Astrocyte of the cerebellum (primary cell): ENCODE results near the gene CDH4.

Experiments used
- DNase-seq: peaks from one replicate; pipeline ENCODE4 v3.0.0-alpha.2; 2011; ENCODE audit warnings: low read depth
- H3K4me3 ChIP-seq: 2 replicates; pipeline ENCODE4 v1.5.1; 2011; ENCODE audit warnings: mild to moderate bottlenecking, low read depth, low read length, moderate library complexity
- in situ Hi-C: cut with HindIII; loops from 2 replicates; pipeline ENCODE4 v1.10.0; 2017; ENCODE audit warnings: low sequenced_read_pairs
- TF ChIP-seq, protein P1 (sequence below): IDR thresholded peaks from 2 replicates; pipeline ENCODE4 v1.5.1; 2012; ENCODE audit warnings: low read length, low read depth, moderate library complexity, mild to moderate bottlenecking; ENCODE audit errors: missing control alignments

CDH4 gene

DNA sequence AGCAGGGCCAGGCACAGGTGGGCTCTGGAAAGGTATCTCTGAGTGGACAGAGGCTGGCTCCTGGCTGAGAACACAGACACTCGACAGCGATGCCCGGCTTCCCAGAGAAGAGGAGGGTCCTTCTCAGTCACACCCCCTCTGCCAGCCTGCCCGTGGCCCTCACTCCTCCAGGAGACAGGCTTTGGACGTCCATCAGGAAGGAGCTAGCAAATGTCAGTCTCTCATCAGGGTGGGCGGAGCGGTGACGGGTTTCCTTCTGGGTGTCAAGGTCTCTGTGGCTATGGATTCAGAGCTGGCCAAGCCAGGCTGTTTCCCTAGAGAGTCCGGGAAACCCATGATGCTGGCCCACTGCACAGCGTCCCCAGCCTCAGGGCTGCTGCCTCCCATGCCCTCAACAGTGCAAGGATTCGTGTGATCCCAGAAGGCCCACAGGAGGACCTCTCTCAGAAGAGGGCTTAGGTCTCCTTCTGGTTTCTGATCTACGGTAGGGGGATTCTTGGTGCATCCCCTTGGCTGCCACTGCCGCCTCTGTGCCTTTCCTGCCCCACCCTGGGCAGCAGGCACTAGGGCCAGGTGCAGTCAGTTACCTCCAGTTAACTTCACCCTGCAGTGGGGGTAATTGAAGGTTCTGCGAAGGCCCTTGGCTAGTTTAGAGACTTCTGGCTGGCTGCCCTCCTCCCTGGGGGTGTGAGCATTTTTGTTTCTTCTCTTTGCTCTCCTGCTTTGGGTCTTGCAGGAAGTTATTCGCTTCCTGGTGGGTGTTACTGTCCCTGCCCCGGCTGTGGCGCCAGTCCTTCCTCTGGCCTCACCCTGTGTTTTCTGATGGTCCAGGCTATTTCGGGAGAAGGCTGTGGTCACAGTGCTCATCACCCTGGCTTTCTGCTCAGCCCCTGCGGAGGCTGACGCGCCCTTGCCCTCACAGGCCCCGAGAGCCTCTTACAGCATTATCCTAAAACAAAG lies 80.2 kb downstream of the CDH4 start:
- TF ChIP-seq, protein P1, sequence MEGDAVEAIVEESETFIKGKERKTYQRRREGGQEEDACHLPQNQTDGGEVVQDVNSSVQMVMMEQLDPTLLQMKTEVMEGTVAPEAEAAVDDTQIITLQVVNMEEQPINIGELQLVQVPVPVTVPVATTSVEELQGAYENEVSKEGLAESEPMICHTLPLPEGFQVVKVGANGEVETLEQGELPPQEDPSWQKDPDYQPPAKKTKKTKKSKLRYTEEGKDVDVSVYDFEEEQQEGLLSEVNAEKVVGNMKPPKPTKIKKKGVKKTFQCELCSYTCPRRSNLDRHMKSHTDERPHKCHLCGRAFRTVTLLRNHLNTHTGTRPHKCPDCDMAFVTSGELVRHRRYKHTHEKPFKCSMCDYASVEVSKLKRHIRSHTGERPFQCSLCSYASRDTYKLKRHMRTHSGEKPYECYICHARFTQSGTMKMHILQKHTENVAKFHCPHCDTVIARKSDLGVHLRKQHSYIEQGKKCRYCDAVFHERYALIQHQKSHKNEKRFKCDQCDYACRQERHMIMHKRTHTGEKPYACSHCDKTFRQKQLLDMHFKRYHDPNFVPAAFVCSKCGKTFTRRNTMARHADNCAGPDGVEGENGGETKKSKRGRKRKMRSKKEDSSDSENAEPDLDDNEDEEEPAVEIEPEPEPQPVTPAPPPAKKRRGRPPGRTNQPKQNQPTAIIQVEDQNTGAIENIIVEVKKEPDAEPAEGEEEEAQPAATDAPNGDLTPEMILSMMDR, result no peak

DNA sequence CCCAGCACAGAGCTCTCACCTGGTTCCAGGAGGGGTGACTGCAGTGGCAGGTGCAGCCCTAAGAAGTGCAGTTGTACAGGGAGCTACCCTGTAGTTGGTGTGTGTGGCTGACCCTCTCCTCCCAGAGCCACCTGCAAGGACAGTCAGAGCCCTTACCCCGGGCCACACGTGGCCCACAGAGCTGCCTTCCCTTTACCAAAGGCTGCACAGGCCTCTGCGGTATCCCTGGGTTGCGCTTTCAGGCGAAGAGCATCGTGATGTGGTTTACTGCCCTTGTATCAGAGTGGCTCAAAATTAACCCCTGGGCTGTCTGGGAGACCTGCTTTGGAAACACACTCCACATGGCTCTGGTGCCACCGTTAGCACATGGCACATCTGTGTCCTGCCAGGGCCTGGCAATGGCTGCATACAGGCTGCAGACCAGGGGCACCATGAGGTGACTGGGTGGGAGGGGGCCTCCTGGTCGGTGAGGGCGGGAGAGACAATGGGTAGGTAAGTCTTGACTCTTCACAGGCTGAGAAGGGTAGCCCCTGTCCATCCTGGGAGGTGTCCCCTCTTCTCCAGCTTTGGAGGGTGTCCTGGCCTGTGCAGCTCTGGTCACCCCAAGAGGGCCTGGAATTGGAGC lies 81.5 kb downstream of the CDH4 start:
- no peak overlapping the region for H3K4me3 ChIP-seq
- TF ChIP-seq, protein P1, result no peak
- DNase-seq, result no peak
- in situ Hi-C loops, result no loop called here

More for the DNA sequence above, 80.2 kb downstream of the CDH4 start:
- in situ Hi-C loops, result no loop called here
- no peak overlapping the region for H3K4me3 ChIP-seq
- DNase-seq, result no peak

DNA sequence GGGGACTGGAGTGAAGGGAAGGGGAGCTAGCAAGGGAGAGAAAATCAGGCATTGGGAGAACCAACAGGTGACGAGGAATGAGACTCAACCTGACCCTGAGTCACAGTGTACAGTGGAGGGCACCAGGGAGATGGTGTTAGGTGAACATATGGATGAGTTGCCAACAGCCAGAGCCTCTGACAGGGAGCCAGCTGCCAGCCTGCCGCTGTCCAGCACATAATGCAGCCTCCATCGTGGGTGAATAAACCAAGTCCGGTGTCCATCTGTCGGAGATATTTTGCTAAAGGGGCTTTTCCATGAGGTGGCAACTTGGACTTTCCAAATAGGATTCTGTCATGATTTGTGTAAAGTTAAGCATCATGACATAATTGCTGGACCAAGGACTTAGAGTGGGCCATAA lies 88.1 kb downstream of the CDH4 start:
- DNase-seq, result no peak
- TF ChIP-seq, protein P1, result no peak
- in situ Hi-C loops, result no loop called here
- no peak overlapping the region for H3K4me3 ChIP-seq

DNA sequence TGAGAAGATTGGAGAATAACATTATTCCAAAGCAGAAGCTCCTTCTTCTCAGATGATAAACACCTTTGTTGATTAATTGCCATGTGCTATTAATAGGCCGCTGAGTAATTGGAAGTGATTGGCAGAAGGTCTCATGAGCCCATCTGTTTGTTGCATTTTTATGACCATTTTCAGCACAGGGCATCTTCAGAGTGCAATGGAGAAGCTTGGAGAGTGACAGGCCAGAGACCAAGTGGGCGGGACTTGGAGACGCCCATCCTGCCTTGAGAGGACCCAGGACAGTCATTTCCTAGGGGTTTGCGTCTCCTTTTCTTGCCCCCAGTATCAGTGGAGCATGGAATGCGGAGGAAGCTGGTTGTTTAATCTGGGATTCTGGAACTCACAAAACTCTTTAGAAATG lies 89.5 kb downstream of the CDH4 start:
- DNase-seq, result no peak
- no peak overlapping the region for H3K4me3 ChIP-seq
- in situ Hi-C loops, result no loop called here
- TF ChIP-seq, protein P1, result no peak

DNA sequence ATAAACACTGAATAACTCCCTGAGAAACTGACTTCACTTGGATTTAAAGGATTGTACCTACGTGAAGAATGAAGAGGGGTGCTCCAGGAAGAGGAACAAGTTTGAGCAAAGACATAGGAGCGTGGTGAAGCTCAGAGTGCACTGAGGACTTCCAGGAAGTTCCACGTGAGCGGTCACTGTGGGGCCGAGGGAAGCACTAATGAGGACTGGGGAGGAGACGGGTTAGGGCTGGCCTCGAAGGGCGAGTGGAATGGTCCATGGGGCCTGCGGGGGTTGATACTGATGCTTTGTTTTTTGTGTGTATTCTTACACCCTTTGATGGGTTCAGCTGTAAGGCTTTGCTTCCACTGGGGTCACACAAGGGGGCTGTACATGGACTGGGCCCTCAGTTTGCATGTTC lies 91.9 kb downstream of the CDH4 start:
- no peak for DNase-seq
- in situ Hi-C loops, result no loop called here
- TF ChIP-seq, protein P1, result no peak

DNA sequence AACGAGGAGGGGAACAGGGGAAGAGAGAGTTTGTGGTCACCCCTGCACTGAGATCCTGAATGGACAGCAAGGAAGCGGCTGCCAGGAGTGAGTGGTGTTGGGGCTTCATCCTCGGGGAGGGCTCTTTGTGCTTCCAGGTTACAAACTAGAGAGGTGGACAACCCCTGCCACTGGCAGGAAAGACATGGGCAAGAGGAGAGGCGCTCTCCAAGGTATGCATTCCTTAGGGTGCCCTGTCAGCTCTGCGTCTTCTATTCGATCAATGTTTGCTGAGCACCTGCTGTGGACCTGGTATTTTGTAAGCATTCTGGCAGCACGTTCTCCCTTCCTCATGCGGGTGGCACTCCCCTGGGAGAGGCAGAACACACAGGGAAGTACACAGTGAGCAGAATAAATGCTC lies 93.6 kb downstream of the CDH4 start:
- in situ Hi-C loops, result no loop called here
- H3K4me3 ChIP-seq, result no peak overlapping the region
- TF ChIP-seq, protein P1, result no peak
- DNase-seq, result no peak

More for the DNA sequence above, 91.9 kb downstream of the CDH4 start:
- no peak overlapping the region for H3K4me3 ChIP-seq
